Inferior parietal cortex (tissue), 1 donor: ENCODE measurements around the gene TTYH1.
"Not testable (repeated sequence)": the region's sequence is repeated elsewhere in the genome, so short reads cannot be mapped to it uniquely, and the experiment has no call there.

Experiments used
- DNase-seq: peaks from one replicate; pipeline ENCODE4 v3.0.0-alpha.2; 2016; ENCODE audit errors: extremely low spot score

TTYH1 gene

GRCh38 chr19:54415208-54415900 is at the start of gene TTYH1:
Gene TTYH1 (plus strand): TSS chr19:54415464. CDS start chr19:54415553, 89 bp downstream.
- DNase-seq = no peak

GRCh38 chr19:54365798-54366197 is 49.5 kb upstream of the TTYH1 start:
- not testable (repeated sequence) for DNase-seq

GRCh38 chr19:54366811-54367210 is 48.5 kb upstream of the TTYH1 start:
- no peak for DNase-seq

GRCh38 chr19:54369082-54369687 is 46.1 kb upstream of the TTYH1 start:
- DNase-seq = no peak

- DNase-seq = not testable (repeated sequence)
Observed at GRCh38 chr19:54369688-54370433, 45.4 kb upstream of the TTYH1 start.

- not testable (repeated sequence) for DNase-seq
Observed at GRCh38 chr19:54370434-54370796, 44.8 kb upstream of the TTYH1 start.

- not testable (repeated sequence) for DNase-seq
Observed at GRCh38 chr19:54371453-54371852, 43.8 kb upstream of the TTYH1 start.

GRCh38 chr19:54373781-54374631 is 41.3 kb upstream of the TTYH1 start:
- no peak for DNase-seq

- DNase-seq = not testable (repeated sequence)
Observed at GRCh38 chr19:54375181-54375938, 39.9 kb upstream of the TTYH1 start.

GRCh38 chr19:54376610-54377285 is 38.5 kb upstream of the TTYH1 start:
- no peak for DNase-seq

GRCh38 chr19:54379187-54379678 is 36.0 kb upstream of the TTYH1 start:
- DNase-seq = no peak

- no peak for DNase-seq
Observed at GRCh38 chr19:54380897-54381296, 34.4 kb upstream of the TTYH1 start.

GRCh38 chr19:54382041-54382440 is 33.2 kb upstream of the TTYH1 start:
- not testable (repeated sequence) for DNase-seq

GRCh38 chr19:54383330-54383729 is 31.9 kb upstream of the TTYH1 start:
- no peak for DNase-seq

GRCh38 chr19:54387991-54388801 is 27.1 kb upstream of the TTYH1 start:
- DNase-seq = no peak

- no peak for DNase-seq
Observed at GRCh38 chr19:54388802-54389139, 26.5 kb upstream of the TTYH1 start.

GRCh38 chr19:54389553-54389952 is 25.7 kb upstream of the TTYH1 start:
- DNase-seq = no peak

- peak; percentile 72 for DNase-seq
Observed at GRCh38 chr19:54390942-54391577, 24.2 kb upstream of the TTYH1 start.

GRCh38 chr19:54391589-54392061 is 23.6 kb upstream of the TTYH1 start:
- DNase-seq = no peak
